ENCODE measurements around the gene DHRS13. TPM values are rescaled to one million over a fixed set of nuclear protein-coding genes. Genes with fewer than 3 reads are reported as not detected.
"Not testable (repeated sequence)": the region's sequence is repeated elsewhere in the genome, so short reads cannot be mapped to it uniquely, and the experiment has no call there.

Gene DHRS13
- total RNA-seq, 1 donor from 2014 or later: 25.9 TPM

DNA sequence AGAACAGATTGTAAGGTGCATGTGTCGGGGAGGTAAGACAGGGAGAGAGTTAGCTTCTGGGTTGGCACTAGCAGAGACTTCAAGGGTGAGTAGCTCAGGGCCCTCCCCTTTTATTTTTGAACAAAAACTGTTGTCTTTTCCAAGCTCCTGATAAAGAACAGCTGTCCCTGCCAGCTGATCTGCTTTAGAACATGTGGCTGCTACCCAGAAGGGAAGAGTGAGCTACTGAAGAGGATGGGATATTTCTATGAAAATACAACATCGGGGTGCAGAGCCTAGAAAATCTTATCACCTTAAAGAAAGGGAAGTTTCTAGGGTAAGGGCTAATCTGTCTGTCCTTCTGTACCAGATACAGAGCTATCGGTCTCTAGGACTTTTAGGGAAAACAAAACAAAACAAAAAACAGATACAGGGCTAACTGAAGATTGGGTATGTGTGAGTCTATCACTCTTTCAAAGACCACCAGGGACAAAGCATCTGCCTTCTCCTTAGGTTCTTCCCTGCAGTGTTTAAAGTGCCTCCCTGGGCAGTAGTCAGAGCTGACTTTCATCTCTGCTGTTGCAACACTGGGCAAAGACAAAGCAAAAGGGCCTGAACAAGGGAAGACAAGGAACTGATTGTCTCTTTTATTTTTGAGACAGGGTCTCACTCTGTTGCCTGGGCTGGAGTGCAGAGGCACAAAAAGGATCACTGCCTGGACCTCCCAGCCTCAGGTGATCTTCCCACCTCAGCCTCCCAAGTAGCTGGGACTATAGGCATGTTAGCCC is 5.0 kb upstream of the DHRS13 start:
- TF ChIP-seq, protein P1, sequence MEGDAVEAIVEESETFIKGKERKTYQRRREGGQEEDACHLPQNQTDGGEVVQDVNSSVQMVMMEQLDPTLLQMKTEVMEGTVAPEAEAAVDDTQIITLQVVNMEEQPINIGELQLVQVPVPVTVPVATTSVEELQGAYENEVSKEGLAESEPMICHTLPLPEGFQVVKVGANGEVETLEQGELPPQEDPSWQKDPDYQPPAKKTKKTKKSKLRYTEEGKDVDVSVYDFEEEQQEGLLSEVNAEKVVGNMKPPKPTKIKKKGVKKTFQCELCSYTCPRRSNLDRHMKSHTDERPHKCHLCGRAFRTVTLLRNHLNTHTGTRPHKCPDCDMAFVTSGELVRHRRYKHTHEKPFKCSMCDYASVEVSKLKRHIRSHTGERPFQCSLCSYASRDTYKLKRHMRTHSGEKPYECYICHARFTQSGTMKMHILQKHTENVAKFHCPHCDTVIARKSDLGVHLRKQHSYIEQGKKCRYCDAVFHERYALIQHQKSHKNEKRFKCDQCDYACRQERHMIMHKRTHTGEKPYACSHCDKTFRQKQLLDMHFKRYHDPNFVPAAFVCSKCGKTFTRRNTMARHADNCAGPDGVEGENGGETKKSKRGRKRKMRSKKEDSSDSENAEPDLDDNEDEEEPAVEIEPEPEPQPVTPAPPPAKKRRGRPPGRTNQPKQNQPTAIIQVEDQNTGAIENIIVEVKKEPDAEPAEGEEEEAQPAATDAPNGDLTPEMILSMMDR (IDR thresholded peaks at IDR 0.05; ENCODE audit: unreplicated experiment): no peak
- Mint-ChIP-seq H3K4me1 (ENCODE audit: low read depth) (peaks cover 2% of the 10 kb centered on the region), H3K9me3 (ENCODE audit: low read depth) (no peaks in the 10 kb centered on the region), H3K4me3 (ENCODE audit: low read depth) (no peak overlapping the region), H3K27me3 (no peaks in the 10 kb centered on the region), H3K36me3 (ENCODE audit: insufficient read depth) (peaks cover 20% of the 10 kb centered on the region), H3K27ac (no peak overlapping the region)
- no peak for DNase-seq (ENCODE audit: low spot score, unreplicated experiment)

DNA sequence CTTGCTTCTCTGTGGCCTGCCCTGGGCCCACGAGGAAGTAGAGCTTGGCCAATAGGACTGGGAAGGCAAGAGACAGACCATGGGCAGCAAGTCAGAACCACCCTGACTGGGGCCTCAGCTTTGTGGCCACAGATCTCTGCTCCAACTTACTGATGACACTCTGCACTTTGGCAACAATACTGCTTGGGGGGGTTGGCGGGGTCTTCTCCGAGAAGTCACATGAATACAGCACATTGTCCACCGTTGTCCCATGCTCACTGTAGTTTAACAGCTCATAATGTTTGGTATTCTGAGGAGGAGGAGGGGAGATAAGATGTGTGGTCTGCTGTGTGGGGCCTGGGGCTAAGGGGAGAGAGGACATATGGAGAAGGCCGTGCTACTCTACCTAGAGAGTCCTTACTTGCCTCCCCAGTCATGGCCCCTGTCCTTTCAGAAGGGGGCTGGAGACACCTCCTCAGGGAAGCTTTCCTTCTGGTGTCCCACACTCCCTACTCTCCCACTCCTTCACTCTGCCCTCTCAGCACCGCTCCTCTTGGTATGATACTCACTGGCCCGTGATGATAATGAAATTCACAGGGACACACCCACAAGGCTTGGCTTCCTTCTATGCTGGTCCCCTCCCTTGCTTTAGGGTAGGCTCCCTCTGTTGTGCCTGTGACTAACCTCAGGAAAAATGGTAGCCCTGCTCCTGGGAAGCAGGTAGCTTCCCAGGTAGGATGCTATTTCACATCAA is 4.0 kb upstream of the DHRS13 start:
- H3K36me3 Mint-ChIP-seq (ENCODE audit: insufficient read depth): peaks cover 17% of the 10 kb centered on the region
- no peaks in the 10 kb centered on the region for H3K9me3 Mint-ChIP-seq (ENCODE audit: low read depth)
- no peak overlapping the region for H3K4me3 Mint-ChIP-seq (ENCODE audit: low read depth)

DNA sequence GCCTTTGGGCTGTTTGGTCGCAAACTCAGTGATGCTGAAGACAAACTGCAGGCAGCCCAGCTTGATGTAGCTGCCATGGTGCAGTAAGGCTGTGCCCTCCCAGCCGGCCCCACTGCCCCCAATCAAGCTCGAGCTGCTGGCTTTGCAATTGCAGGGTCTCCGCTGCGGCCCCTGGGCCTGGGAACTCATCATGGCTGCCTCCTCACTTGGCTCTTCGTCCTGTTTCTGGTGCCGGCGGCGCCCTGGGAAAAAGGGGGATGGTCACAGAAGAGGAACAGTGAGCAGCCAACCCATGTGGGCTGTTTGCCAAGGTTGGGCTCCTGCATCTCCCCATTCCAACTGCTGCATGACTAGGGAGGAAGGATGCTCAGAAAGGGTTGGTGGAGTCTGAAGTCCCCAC is 3.4 kb upstream of the DHRS13 start:
- Mint-ChIP-seq H3K36me3 (ENCODE audit: insufficient read depth) (peaks cover 15% of the 10 kb centered on the region), H3K27me3 (no peaks in the 10 kb centered on the region), H3K27ac (no peak overlapping the region), H3K4me1 (ENCODE audit: low read depth) (peaks cover 7% of the 10 kb centered on the region), H3K9me3 (ENCODE audit: low read depth) (no peaks in the 10 kb centered on the region), H3K4me3 (ENCODE audit: low read depth) (no peak overlapping the region)
- no peak for DNase-seq (ENCODE audit: low spot score, unreplicated experiment)
- TF ChIP-seq, protein P1 (IDR thresholded peaks at IDR 0.05; ENCODE audit: unreplicated experiment): no peak

More for the DNA sequence above, 4.0 kb upstream of the DHRS13 start:
- Mint-ChIP-seq H3K27me3 (no peaks in the 10 kb centered on the region), H3K27ac (peak overlapping the region; percentile 52), H3K4me1 (ENCODE audit: low read depth) (peaks cover 5% of the 10 kb centered on the region)
- no peak for DNase-seq (ENCODE audit: low spot score, unreplicated experiment)
- TF ChIP-seq, protein P1 (IDR thresholded peaks at IDR 0.05; ENCODE audit: unreplicated experiment): no peak

DNA sequence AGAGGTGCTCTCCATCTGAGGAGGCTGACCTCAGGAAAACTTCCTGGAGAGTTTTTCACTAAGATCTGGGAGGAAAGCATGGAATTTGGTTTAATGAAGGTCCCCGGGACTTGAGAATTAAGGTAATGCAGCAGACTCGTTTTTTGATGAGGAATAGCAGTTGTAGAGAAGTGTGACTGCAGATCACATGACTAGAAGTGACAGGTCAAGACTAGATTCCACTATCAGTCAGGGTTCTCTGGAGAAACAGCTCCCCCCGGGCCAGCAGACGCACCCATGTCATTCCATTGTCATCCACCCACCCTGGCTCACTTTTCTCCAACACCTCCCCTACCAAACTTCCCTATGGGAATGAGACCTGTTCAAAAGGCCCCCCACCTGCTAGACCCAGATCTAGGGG is 1.9 kb upstream of the DHRS13 start:
- no peak for DNase-seq (ENCODE audit: low spot score, unreplicated experiment)
- Mint-ChIP-seq H3K36me3 (ENCODE audit: insufficient read depth) (peaks cover 19% of the 10 kb centered on the region), H3K4me1 (ENCODE audit: low read depth) (peaks cover 7% of the 10 kb centered on the region), H3K27ac (peak overlapping the region; percentile 6), H3K9me3 (ENCODE audit: low read depth) (no peaks in the 10 kb centered on the region), H3K27me3 (no peaks in the 10 kb centered on the region), H3K4me3 (ENCODE audit: low read depth) (no peak overlapping the region)
- TF ChIP-seq, protein P1 (IDR thresholded peaks at IDR 0.05; ENCODE audit: unreplicated experiment): no peak

DNA sequence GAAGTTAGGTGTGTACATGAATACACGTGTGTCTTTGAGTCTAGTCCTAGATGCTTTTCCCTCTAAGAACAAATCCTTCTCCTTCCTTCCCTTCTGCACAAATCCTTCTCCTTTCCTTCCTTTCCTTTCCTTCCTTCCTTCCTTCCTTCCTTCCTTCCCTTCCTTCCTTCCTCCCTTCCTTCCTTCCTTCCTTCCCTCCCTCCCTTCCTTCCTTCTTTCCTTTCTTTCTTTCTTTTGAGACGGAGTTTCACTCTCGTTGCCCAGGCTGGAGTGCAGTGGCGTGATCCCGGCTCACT is 615 bp upstream of the DHRS13 start:
- DNase-seq (ENCODE audit: low spot score, unreplicated experiment); H3K27me3 Mint-ChIP-seq; H3K9me3 Mint-ChIP-seq (ENCODE audit: low read depth); H3K4me1 Mint-ChIP-seq (ENCODE audit: low read depth): not testable (repeated sequence)
- Mint-ChIP-seq H3K4me3 (ENCODE audit: low read depth) (peak overlapping the region; percentile 62), H3K36me3 (ENCODE audit: insufficient read depth) (peaks cover 17% of the 10 kb centered on the region), H3K27ac (peak overlapping the region; percentile 60)
